ENCODE data around the gene BLID. TPM values are rescaled to one million over a fixed set of nuclear protein-coding genes. Genes with fewer than 3 reads are reported as not detected.

Gene BLID
- total and polyA plus RNA-seq, 2 of the 8 experiments (the other 6 are each of a cell fraction or from before 2014, with no cell fraction given), result not detected

DNA sequence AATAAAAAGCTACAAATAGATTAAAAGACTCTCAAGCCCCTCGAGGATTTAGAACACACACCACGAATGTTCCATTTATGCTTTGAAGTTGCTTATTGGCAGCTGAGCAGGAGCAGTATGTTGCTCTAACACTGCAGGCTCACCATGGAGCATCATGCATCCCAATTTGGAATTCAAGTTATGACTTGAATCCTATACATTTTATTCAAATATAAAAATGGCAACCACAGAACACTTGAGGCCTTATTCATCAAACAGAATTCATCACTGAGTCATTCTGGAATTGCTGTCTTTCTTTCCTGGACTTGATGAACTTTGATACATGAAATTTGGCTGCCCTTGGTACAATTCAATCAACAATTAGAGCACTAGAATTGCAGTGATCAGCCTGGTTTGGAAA lies 24.5 kb upstream of the BLID start:
- no peaks in the 10 kb centered on the region for H3K36me3 ChIP-seq (ENCODE audit: control insufficient read depth in 2 of 4, insufficient read depth in 4 of 4, low read length in 3 of 4)
- 91% methylated on average over 2 of the region's 2 CpGs; no CpG with 5 or more reads in 1 of the 2 experiments for WGBS, 2 experiments (ENCODE audit: extremely low coverage in 1 of 2, insufficient coverage in 1 of 2, insufficient read length in 1 of 2, insufficient replicate concordance in 2 of 2, low coverage in 1 of 2, low lambda C conversion rate in 2 of 2, missing lambda C conversion rate in 1 of 2)
- no peak overlapping the region for H3K23ac ChIP-seq (ENCODE audit: insufficient read length)
- no peak overlapping the region for H3K56ac ChIP-seq (replicated peaks; ENCODE audit: insufficient read length, low read depth, low read length)
- H2AK5ac ChIP-seq (ENCODE audit: low read depth, low read length), result no peak overlapping the region
- H3K23me2 ChIP-seq (ENCODE audit: low read depth, low read length), result no peaks in the 10 kb centered on the region
- POLR2A ChIA-PET (ENCODE audit: partially characterized antibody), result no interaction called here
- no peak overlapping the region for H2BK15ac ChIP-seq (ENCODE audit: low read length)
- DNase-seq (ENCODE audit: low read depth in 1 of 2, low spot score in 2 of 2) (no peak), FAIRE-seq (no peak)
- H4K20me1 ChIP-seq (replicated peaks in 1 of 2; ENCODE audit: control insufficient read depth in 1 of 2, insufficient read depth in 2 of 2, low read length in 2 of 2), result no peaks in the 10 kb centered on the region
- no peaks in the 10 kb centered on the region for H3K4me1 ChIP-seq (replicated peaks in 1 of 4; ENCODE audit: control insufficient read depth in 3 of 4, insufficient read depth in 4 of 4, low read length in 3 of 4)
- no peak overlapping the region for H3K18ac ChIP-seq (ENCODE audit: extremely low read depth, low read length)
- H2BK12ac ChIP-seq (ENCODE audit: low read depth, low read length), result no peak overlapping the region
- H3K4ac ChIP-seq (replicated peaks; ENCODE audit: insufficient read length, low read depth, low read length), result no peak overlapping the region
- H3K9ac ChIP-seq (replicated peaks in 1 of 4; ENCODE audit: extremely low read depth in 1 of 4, low read depth in 3 of 4, low read length in 3 of 4), result no peak overlapping the region
- H2BK20ac ChIP-seq (ENCODE audit: low read length), result no peak overlapping the region
- H4K5ac ChIP-seq (ENCODE audit: insufficient read length, low read depth, low read length), result no peak overlapping the region
- CTCF ChIA-PET (ENCODE audit: partially characterized antibody), result interaction anchor here (0.7 to 1.0 kb wide), 2 partner anchors 62 to 567 kb away, joined by 3 read pairs; no protein-coding TSS in a partner anchor
- H3K14ac ChIP-seq (ENCODE audit: insufficient read length), result no peak overlapping the region
- H3K79me2 ChIP-seq (ENCODE audit: control insufficient read depth in 1 of 2, insufficient read depth in 2 of 2, low read length in 2 of 2), result no peaks in the 10 kb centered on the region
- H3K4me3 ChIP-seq (ENCODE audit: extremely low read depth in 1 of 4, insufficient read depth in 2 of 4, low read depth in 3 of 4, low read length in 4 of 4), result no peak overlapping the region
- H2AFZ ChIP-seq (ENCODE audit: low read length), result no peak overlapping the region
- no peak overlapping the region for H3K4me2 ChIP-seq (ENCODE audit: insufficient read depth in 1 of 2, low read depth in 2 of 2, low read length in 2 of 2)
- no peak overlapping the region for H4K91ac ChIP-seq (replicated peaks; ENCODE audit: insufficient read length, low read length)
- H3K27ac ChIP-seq (ENCODE audit: low read depth, low read length), result no peak overlapping the region
- no peak overlapping the region for H4K8ac ChIP-seq (ENCODE audit: extremely low read depth, insufficient read depth, low read length)
- no peaks in the 10 kb centered on the region for H3K9me3 ChIP-seq (ENCODE audit: insufficient read depth in 2 of 2, low read depth in 1 of 2, low read length in 1 of 2)
- H2BK120ac ChIP-seq (replicated peaks; ENCODE audit: low read depth, low read length), result no peak overlapping the region
- no peaks in the 10 kb centered on the region for H3K79me1 ChIP-seq (ENCODE audit: low read depth, low read length)
- no peak overlapping the region for H2BK5ac ChIP-seq (ENCODE audit: low read depth, low read length)
- H3K27me3 ChIP-seq (replicated peaks in 1 of 4; ENCODE audit: control insufficient read depth in 3 of 4, extremely low read depth in 1 of 4, insufficient read depth in 3 of 4, low read length in 3 of 4), result peaks cover 1 to 26% (median 11%) of the 10 kb centered on the region in 4 experiments
- TF ChIP-seq SRF (IDR thresholded peaks at IDR 0.05; ENCODE audit: low read depth, low read length) (no peak), JUND (IDR thresholded peaks at IDR 0.05; ENCODE audit: low read length) (no peak), TCF12 (IDR thresholded peaks at IDR 0.05; ENCODE audit: low read depth, low read length) (no peak)
- TF ChIP-seq, protein P1, sequence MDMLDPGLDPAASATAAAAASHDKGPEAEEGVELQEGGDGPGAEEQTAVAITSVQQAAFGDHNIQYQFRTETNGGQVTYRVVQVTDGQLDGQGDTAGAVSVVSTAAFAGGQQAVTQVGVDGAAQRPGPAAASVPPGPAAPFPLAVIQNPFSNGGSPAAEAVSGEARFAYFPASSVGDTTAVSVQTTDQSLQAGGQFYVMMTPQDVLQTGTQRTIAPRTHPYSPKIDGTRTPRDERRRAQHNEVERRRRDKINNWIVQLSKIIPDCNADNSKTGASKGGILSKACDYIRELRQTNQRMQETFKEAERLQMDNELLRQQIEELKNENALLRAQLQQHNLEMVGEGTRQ (IDR thresholded peaks at IDR 0.05; ENCODE audit: low read length), result no peak
